Placental pericyte (primary cell): ENCODE data around the gene RAB40A. TPM values are rescaled to one million over a fixed set of nuclear protein-coding genes. Genes with fewer than 3 reads are reported as not detected.

ENCODE experiments used
- total RNA-seq: library from RNA; depleted of rRNA; stranded (reverse); fragments of >200 nt; gene quantifications from 2 replicates; pipeline ENCODE4 v1.2.3, GENCODE V29; 2012

RAB40A gene
- under 0.01 TPM in 1 of 2 replicates, not detected in the other for total RNA-seq

GRCh38 chrX:103519389-103519788 lies at the start of gene RAB40A:
Gene RAB40A, minus strand, starts transcription at chrX:103519489. Its CDS starts 18,733 bp downstream, at chrX:103500756.

Other genes with a start within 250 kb of the RAB40A start
- gene TCEAL5, start 242.7 kb downstream of the RAB40A start, total RNA-seq, result not detected in 2 replicates
- gene BEX2, start 208.5 kb downstream of the RAB40A start, total RNA-seq, result 2.6 TPM in 1 of 2 replicates, not detected in the other
- 0.44 and 11.7 TPM in 2 replicates for gene TCEAL7, start 189.2 kb downstream of the RAB40A start, total RNA-seq
- gene TCEAL9, start 163.0 kb downstream of the RAB40A start, total RNA-seq, result 59.6 and 132 TPM in 2 replicates
- 115 and 215 TPM in 2 replicates for gene BEX3, start 143.0 kb downstream of the RAB40A start, total RNA-seq
- gene TCEAL4, start 66.0 kb upstream of the RAB40A start, total RNA-seq, result 12.5 and 31.7 TPM in 2 replicates
- gene TCEAL3, start 88.5 kb upstream of the RAB40A start, total RNA-seq, result 4.6 and 12.9 TPM in 2 replicates
- gene TCEAL1, start 109.5 kb upstream of the RAB40A start, total RNA-seq, result 10.5 and 16.8 TPM in 2 replicates
- gene MORF4L2, start 167.2 kb upstream of the RAB40A start, total RNA-seq, result 773 and 866 TPM in 2 replicates
- gene TMEM31, start 191.4 kb upstream of the RAB40A start, total RNA-seq, result not detected in 2 replicates